HG02885 (cell line): ENCODE measurements around the gene PRSS27.
"Not testable (repeated sequence)": the region's sequence is repeated elsewhere in the genome, so short reads cannot be mapped to it uniquely, and the experiment has no call there.

Experiments used
- ATAC-seq: cut with Tn5 transposase; IDR thresholded peaks from one replicate; pipeline ENCODE4 v1.9.1; 2021; ENCODE audit warnings: mild to moderate bottlenecking; ENCODE audit not compliant: unreplicated experiment, poor library complexity

Gene PRSS27

GRCh38 chr16:2699791-2700600 is 20.0 kb downstream of the PRSS27 start:
- ATAC-seq: no peak

- ATAC-seq: no peak
Observed at GRCh38 chr16:2698965-2699750, 20.9 kb downstream of the PRSS27 start.

- no peak for ATAC-seq
Observed at GRCh38 chr16:2698103-2698870, 21.7 kb downstream of the PRSS27 start.

- no peak for ATAC-seq
Observed at GRCh38 chr16:2697401-2697948, 22.5 kb downstream of the PRSS27 start.

GRCh38 chr16:2696601-2697250 is 23.3 kb downstream of the PRSS27 start:
- ATAC-seq: not testable (repeated sequence)

- no peak for ATAC-seq
Observed at GRCh38 chr16:2692948-2693651, 26.9 kb downstream of the PRSS27 start.

GRCh38 chr16:2692251-2692947 is 27.6 kb downstream of the PRSS27 start:
- no peak for ATAC-seq

GRCh38 chr16:2691491-2692248 is 28.4 kb downstream of the PRSS27 start:
- ATAC-seq: no peak

- no peak for ATAC-seq
Observed at GRCh38 chr16:2690852-2691251, 29.2 kb downstream of the PRSS27 start.

GRCh38 chr16:2689968-2690801 is 29.8 kb downstream of the PRSS27 start:
- no peak for ATAC-seq

GRCh38 chr16:2689422-2689821 is 30.6 kb downstream of the PRSS27 start:
- not testable (repeated sequence) for ATAC-seq

- ATAC-seq: no peak
Observed at GRCh38 chr16:2687531-2688308, 32.3 kb downstream of the PRSS27 start.

GRCh38 chr16:2686912-2687507 is 33.0 kb downstream of the PRSS27 start:
- peak; percentile 38 for ATAC-seq

GRCh38 chr16:2686075-2686474 is 33.9 kb downstream of the PRSS27 start:
- ATAC-seq: peak; percentile 28

- not testable (repeated sequence) for ATAC-seq
Observed at GRCh38 chr16:2683041-2683440, 37.0 kb downstream of the PRSS27 start.
